DMS 273 (cell line): ENCODE results near the gene EMB.
"Not testable (repeated sequence)": the region's sequence is repeated elsewhere in the genome, so short reads cannot be mapped to it uniquely, and the experiment has no call there.

ENCODE experiments used
- DNase-seq: peaks from one replicate; lab custom pipeline; 2025; ENCODE audit not compliant: unreplicated experiment; lab: John Stamatoyannopoulos, UW

The EMB gene

GRCh38 chr5:50421184-50421950 lies 19.7 kb downstream of the EMB start:
- DNase-seq, result not testable (repeated sequence)

- DNase-seq, result no peak
Observed at GRCh38 chr5:50420343-50420935, 20.6 kb downstream of the EMB start.

- not testable (repeated sequence) for DNase-seq
Observed at GRCh38 chr5:50419656-50420055, 21.4 kb downstream of the EMB start.

DNA sequence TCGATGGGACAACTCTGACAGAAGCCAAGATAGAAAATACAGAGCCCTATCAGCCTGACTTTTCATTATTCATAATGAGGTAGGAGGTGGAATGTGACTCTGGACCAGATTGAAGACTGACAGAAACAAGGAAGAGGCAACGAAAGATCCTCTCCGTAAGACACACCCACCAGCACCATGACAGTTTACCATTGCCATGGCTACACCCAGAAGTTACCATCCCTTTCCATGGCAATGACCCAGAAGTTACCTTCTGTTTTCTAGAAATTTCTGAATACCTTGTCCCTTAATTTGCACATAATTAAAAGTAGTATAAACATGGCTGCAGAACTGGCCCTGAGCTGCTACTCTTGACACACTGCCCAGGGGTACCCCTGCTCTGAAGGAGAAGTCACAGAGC lies 24.5 kb downstream of the EMB start:
- DNase-seq, result not testable (repeated sequence)

DNA sequence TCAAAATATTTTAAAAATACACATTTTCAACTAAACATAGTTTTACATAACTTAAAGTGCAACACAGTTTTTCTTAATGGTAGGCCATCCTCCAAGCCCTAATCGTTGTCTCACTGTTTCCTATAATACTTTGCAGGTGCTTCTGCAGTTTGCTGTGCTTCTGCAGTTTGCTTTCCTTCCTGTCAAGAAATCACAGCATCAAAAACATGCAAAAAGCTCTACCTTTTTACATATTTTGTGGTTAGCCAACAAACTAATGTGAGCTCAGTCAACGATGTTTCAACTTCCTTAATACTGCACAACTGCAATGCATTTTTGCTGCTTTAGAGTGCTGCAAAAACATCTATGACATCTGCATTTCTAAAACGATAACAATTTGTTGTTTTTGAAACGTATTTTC lies 25.2 kb downstream of the EMB start:
- DNase-seq, result no peak

GRCh38 chr5:50410932-50411331 lies 30.2 kb downstream of the EMB start:
- not testable (repeated sequence) for DNase-seq

- DNase-seq, result no peak
Observed at GRCh38 chr5:50406877-50407276, 34.2 kb downstream of the EMB start.

- DNase-seq, result no peak
Observed at GRCh38 chr5:50401336-50401735, 39.8 kb downstream of the EMB start.

- DNase-seq, result not testable (repeated sequence)
Observed at GRCh38 chr5:50393925-50394609, 47.0 kb downstream of the EMB start.

DNA sequence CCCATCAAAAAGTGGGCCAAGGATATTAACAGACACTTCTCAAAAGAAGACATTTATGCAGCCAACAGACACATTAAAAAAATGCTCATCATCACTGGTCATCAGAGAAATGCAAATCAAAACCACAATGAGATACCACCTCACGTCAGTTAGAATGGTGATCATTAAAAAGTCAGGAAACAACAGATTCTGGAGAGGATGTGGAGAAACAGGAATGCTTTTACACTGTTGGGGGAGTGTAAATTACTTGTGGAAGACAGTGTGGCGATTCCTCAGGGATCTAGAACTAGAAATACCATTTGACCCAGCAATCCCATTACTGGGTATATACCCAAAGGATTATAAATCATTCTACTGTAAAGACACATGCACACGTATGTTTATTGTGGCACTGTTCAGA lies 48.8 kb downstream of the EMB start:
- DNase-seq, result not testable (repeated sequence)

DNA sequence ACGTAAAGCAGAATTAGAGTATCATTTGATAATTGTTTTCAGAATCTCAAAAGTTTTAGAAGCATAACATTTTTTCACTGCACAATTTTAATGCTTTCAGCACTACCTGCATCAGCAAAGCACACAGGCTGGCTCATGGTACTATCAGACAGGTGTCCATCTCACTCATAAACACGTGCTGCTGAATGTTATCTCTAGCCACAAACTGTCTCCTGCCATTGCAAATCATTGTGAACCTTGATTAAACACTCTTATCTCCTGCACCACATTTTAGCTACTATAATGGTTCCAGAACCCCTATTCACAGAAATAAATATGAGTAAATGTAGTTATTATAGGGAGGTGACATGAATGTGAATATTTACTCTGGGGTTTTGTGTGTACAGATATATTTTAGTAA lies 56.7 kb downstream of the EMB start:
- not testable (repeated sequence) for DNase-seq

DNA sequence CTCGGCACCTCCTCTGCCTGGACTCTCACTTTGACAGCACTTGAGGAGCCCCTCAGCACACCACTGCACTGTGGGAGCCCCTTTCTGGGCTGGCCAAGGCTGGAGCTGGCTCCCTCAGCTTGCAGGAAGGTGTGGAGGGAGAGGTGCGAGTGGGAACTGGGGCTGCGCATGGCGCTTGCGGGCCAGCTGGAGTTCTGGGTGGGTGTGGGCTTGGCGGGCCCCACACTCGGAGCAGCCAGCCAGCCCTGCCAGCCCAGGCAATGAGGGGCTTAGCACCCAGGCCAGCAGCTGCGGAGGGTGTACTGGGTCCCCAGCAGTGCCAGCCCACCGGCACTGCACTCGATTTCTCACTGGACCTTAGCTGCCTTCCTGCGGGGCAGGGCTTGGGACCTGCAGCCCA lies 64.4 kb downstream of the EMB start:
- DNase-seq, result not testable (repeated sequence)

- DNase-seq, result not testable (repeated sequence)
Observed at GRCh38 chr5:50369287-50370033, 71.6 kb downstream of the EMB start.

DNA sequence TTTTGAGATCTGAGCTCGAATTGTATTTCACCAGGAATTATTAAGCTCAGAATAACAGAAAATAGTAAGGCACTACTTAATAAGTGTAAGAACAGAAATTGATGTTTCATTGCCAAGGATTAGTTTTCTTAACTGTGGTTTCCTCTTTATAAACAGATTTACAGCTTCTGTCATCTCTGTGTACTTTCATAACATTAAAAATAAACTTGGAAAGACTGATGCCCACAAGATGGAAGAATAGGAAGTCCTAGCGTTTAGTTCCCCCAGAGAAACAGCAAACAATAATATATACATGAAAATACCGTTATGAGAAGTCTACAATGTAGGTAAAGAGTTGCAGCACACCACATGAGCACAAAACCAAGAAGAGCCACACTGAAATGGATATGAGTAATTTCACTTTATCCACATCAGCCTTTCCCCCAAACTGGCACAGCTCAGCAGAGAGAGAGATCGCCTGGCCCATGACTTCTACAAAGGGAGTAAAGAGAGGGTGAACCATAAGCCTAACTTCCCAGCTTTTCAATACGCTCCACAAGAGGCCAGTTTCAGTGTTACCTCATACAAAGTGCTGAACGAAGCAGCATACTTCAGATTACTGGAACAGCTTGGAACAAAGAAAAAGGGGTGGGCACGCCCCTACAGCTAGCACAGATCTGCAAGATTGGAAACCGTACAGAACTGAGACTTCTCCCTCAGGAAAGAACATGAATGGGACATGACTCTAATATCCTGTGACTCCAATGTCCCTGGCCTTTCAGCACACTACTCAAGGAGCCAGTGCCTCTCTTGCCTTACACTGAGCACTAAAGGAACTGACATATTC lies 75.4 kb downstream of the EMB start:
- no peak for DNase-seq

- DNase-seq, result not testable (repeated sequence)
Observed at GRCh38 chr5:50364535-50365309, 76.4 kb downstream of the EMB start.

DNA sequence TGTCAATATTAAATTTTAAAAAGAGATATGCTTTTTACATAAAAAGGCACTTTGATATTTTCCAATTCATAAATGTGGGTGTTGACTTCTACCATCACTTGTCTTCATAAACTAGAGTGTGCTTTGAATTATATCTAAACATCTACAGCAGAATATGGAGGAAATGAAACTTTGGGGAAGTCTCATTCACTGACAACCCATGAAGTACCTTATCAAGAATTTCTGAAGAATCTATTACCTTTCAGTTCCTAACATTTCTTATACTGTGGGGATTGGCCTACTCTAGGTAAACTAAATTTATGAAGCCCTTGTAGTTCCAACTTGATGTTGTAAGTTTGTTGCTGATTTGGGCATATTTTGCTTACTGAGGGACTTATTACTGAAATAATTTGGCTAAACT lies 81.9 kb downstream of the EMB start:
- no peak for DNase-seq

GRCh38 chr5:50352382-50352781 lies 88.7 kb downstream of the EMB start:
- no peak for DNase-seq
